OCI-LY3 (cell line): ENCODE measurements around the gene PSMA6.

Experiments used
- CTCF ChIP-seq: fragments of 200-600, 300-600 bp; sonication (generic); IDR thresholded peaks from 2 replicates; pipeline ENCODE4 v1.5.1; 2014; ENCODE audit warnings: antibody characterized with exemption, low read length, low read depth
- EZH2phosphoT487 ChIP-seq: fragments of 200-600 bp; shearing (Covaris generic); IDR thresholded peaks from 2 replicates; pipeline ENCODE4 v1.6.1; 2018; ENCODE audit warnings: antibody characterized with exemption, mixed run types, low read depth

GRCh38 chr14:35319509-35319908 is 27.3 kb downstream of the PSMA6 start:
- no peak for TF ChIP-seq CTCF
- no peak for TF ChIP-seq EZH2phosphoT487
